K562 (cell line): ENCODE results near the gene SULT1A2. TPM values are rescaled to one million over a fixed set of nuclear protein-coding genes. Genes with fewer than 3 reads are reported as not detected.
"Not testable (repeated sequence)": the region's sequence is repeated elsewhere in the genome, so short reads cannot be mapped to it uniquely, and the experiment has no call there.

Experiments
- ATAC-seq: fragments of 200-7000 bp; cut with Tn5 transposase; 3 replicates; pipeline ENCODE4 v1.9.1; 2020; ENCODE audit warnings: moderate library complexity
- BruUV-seq: library from RNA; stranded (reverse); fragments of 400-500 nt; replicated peaks from 2 replicates; lab custom pipeline; 2021; lab: Mats Ljungman, UMichigan
- CTCF ChIA-PET: fragments of 300-600 bp; formaldehyde crosslinking; extraction: SDS; loops from one replicate; lab custom pipeline; 2021; ENCODE audit warnings: low intra/inter-chr PET ratio; lab: Yijun Ruan, JAX
- POLR2A ChIA-PET: fragments of 300-600, 350-650 bp; sonication (Branson Sonifier 250); formaldehyde crosslinking; extraction: SDS; loops from one replicate; lab custom pipeline; 2021; ENCODE audit warnings: antibody characterized with exemption, inconsistent platforms; lab: Yijun Ruan, JAX
- DNase-seq, 4 experiments: peaks; one replicate each; pipeline versions ENCODE4 v3.0.0 to v3.0.0-alpha.2; 2011 to 2018; ENCODE audit warnings: low spot score in 3 of 4, mixed read lengths in 3 of 4; ENCODE audit errors: extremely low read depth in 1 of 4
- FAIRE-seq: peaks from 2 replicates; lab custom pipeline; 2011; peaks lifted over from hg19 to GRCh38; lab: Jason Lieb, UNC
- H2AFZ ChIP-seq: 2 replicates; pipeline ENCODE4 v1.6.0; 2011; ENCODE audit warnings: low read depth, low read length, control low read depth, inconsistent platforms
- H3K27ac ChIP-seq: fragments of 200-600 bp; 3 replicates; pipeline ENCODE4 v1.8.0; 2011; ENCODE audit warnings: low read depth, mild to moderate bottlenecking, control low read depth, inconsistent platforms, low read length, moderate library complexity, mixed read lengths; ENCODE audit errors: extremely low read depth
- H3K27me3 ChIP-seq, 2 experiments: fragments of 300-600 bp in 1 of 2; 2 replicates in 1 of 2; 3 replicates in 1 of 2; pipeline versions ENCODE4 v1.6.0 to v1.8.0; 2011; ENCODE audit warnings: inconsistent platforms in 2 of 2, low read length in 2 of 2, mild to moderate bottlenecking in 1 of 2, mixed read lengths in 1 of 2, moderate library complexity in 1 of 2; ENCODE audit not compliant: control insufficient read depth in 2 of 2, insufficient read depth in 2 of 2
- H3K36me3 ChIP-seq: fragments of 300-600 bp; 3 replicates; pipeline ENCODE4 v1.8.0; 2011; ENCODE audit warnings: mild to moderate bottlenecking, low read length, inconsistent platforms; ENCODE audit not compliant: control insufficient read depth, insufficient read depth
- H3K4me1 ChIP-seq, 2 experiments: fragments of 200-600 bp in 1 of 2; replicated peaks in 1 of 2; 2 replicates in 1 of 2; 3 replicates in 1 of 2; pipeline versions ENCODE4 v1.5.1 to v1.8.0; 2011; ENCODE audit warnings: inconsistent platforms in 2 of 2, low read length in 2 of 2, mild to moderate bottlenecking in 1 of 2, mixed read lengths in 1 of 2, moderate library complexity in 1 of 2; ENCODE audit not compliant: control insufficient read depth in 2 of 2, insufficient read depth in 2 of 2
- H3K4me2 ChIP-seq: 2 replicates; pipeline ENCODE4 v1.6.1; 2011; ENCODE audit warnings: low read length, control low read depth, inconsistent platforms, mixed read lengths; ENCODE audit not compliant: insufficient read depth
- H3K4me3 ChIP-seq: fragments of 200-600 bp; sonication (generic), shearing (Covaris generic); 2 replicates; pipeline ENCODE4 v1.5.1; 2016; ENCODE audit warnings: control low read depth, inconsistent platforms
- H3K79me2 ChIP-seq: fragments of 200-600 bp; 3 replicates; pipeline ENCODE4 v1.8.0; 2011; ENCODE audit warnings: low read length, inconsistent platforms; ENCODE audit not compliant: control insufficient read depth, insufficient read depth
- H3K9ac ChIP-seq, 2 experiments: 2 replicates each; pipeline versions ENCODE4 v1.6.0 to v1.6.1; 2011; ENCODE audit warnings: low read depth in 2 of 2, low read length in 2 of 2, control low read depth in 1 of 2, inconsistent platforms in 1 of 2, mild to moderate bottlenecking in 1 of 2, mixed read lengths in 1 of 2; ENCODE audit not compliant: insufficient read depth in 1 of 2
- H3K9me1 ChIP-seq: one replicate; pipeline ENCODE4 v1.6.0; 2011; ENCODE audit warnings: inconsistent platforms, mild to moderate bottlenecking, low read length, moderate library complexity; ENCODE audit not compliant: control insufficient read depth, insufficient read depth
- H3K9me3 ChIP-seq: replicated peaks from 2 replicates; pipeline ENCODE4 v1.5.1; 2011; ENCODE audit warnings: low read depth, low read length, inconsistent platforms; ENCODE audit not compliant: control insufficient read depth, insufficient read depth
- H4K20me1 ChIP-seq: replicated peaks from 2 replicates; pipeline ENCODE4 v1.6.1; 2011; ENCODE audit warnings: low read length, inconsistent platforms, mixed read lengths; ENCODE audit not compliant: control insufficient read depth, insufficient read depth
- BCOR ChIP-seq: fragments of 450-650 bp; IDR thresholded peaks from 2 replicates; pipeline ENCODE4 v1.6.1; 2016
- BMI1 ChIP-seq: fragments of 150-350 bp; IDR thresholded peaks from 2 replicates; pipeline ENCODE4 v1.6.1; 2014; ENCODE audit warnings: low read length
- C11orf30 ChIP-seq: fragments of 450-650 bp; IDR thresholded peaks from 2 replicates; pipeline ENCODE4 v1.6.1; 2016; ENCODE audit warnings: low read depth, mild to moderate bottlenecking
- HIVEP1 ChIP-seq: fragments of 250-450 bp; sonication (Bioruptor Pico); IDR thresholded peaks from 2 replicates; pipeline ENCODE4 v1.4.0; 2020; ENCODE audit warnings: mild to moderate bottlenecking
- RBM25 ChIP-seq: fragments of 200-400 bp; formaldehyde crosslinking; IDR thresholded peaks from 2 replicates; pipeline ENCODE4 v1.6.1; 2018; ENCODE audit warnings: low read length, low read depth, moderate library complexity; ENCODE audit not compliant: severe bottlenecking
- SETDB1 ChIP-seq: IDR thresholded peaks from one replicate; pipeline ENCODE4 v1.6.1; 2012; ENCODE audit warnings: low read length, control low read depth, inconsistent platforms
- ZNF121 ChIP-seq: sonication (generic); formaldehyde crosslinking; conservative IDR thresholded peaks from 2 replicates; pipeline ENCODE4 v1.8.0; 2022; ENCODE audit warnings: missing genetic modification reagents
- ZNF3 ChIP-seq: fragments of 250-450 bp; sonication (Bioruptor Pico); IDR thresholded peaks from 2 replicates; pipeline ENCODE4 v1.5.0; 2021; ENCODE audit warnings: mild to moderate bottlenecking, moderate library complexity
- WGBS: fragments of 100-300 bp; shearing (Covaris generic); methylation state at CpG from one replicate; pipeline ENCODE4 v1.1.6; 2016; ENCODE audit warnings: low coverage, mixed read lengths; ENCODE audit not compliant: insufficient coverage; ENCODE audit errors: missing lambda C conversion rate; 5-methylcytosine and 5-hydroxymethylcytosine counted together
- in situ Hi-C: fragments of 300-500 bp; cut with MboI; formaldehyde crosslinking; loops from 4 replicates; pipeline ENCODE4 v1.15.0; 2018; ENCODE audit warnings: inconsistent platforms, mixed read lengths
- intact Hi-C: fragments of 100-400 bp; cut with micrococcal nuclease; formaldehyde crosslinking; loops from 2 replicates; pipeline ENCODE4 v1.14.2; 2022
- polyA plus RNA-seq, 8 experiments: library from polyadenylated mRNA; depleted of rRNA in 4 of 8; stranded (reverse) in 5 of 8; unstranded in 3 of 8; fragments of >200 nt; fragmentation: Nextera tagmentation in 2 of 8; fragmentation: Illumina TruSeq in 1 of 8; extraction: Ambion mirVana in 2 of 8; extraction: Trizol in 1 of 8; gene quantifications; 2 replicates each; pipeline versions ENCODE4 v1.2.1 to v1.2.3, GENCODE V29; 2011 to 2014; ENCODE audit warnings: inconsistent platforms in 1 of 8, missing spikeins in 1 of 8
- total RNA-seq, 7 experiments: library from RNA; depleted of rRNA in 6 of 7; stranded (reverse); fragments of >200 nt in 6 of 7; fragmentation: Illumina TruSeq in 2 of 7; extraction: Trizol in 2 of 7; gene quantifications; 2 replicates each; pipeline versions ENCODE4 v1.2.1 to v1.2.3, GENCODE V29; 2011 to 2021; ENCODE audit warnings: low replicate concordance in 1 of 7

The SULT1A2 gene
- total and polyA plus RNA-seq, 9 of the 15 experiments (the other 6 are each of a cell fraction or from before 2014, with no cell fraction given) = 0.73 to 3.2 (median 1.7) TPM

DNA sequence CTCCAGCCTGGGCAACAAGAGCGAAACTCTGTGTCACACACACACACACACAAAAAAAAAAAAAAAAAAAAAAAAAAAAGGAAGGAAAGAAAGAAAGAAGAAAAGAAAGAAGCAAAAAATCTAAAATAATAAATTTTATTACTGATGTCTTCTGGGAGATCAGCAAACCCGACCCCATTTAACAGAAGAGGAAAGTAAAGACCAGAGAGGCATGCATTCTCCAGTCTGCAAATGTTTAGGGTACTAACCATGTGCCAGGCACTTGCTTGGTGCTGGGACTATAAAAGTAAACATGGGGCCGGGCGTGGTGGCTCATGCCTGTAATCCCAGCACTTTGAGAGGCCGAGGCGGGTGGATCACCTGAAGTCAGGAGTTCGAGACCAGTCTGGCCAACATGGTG, 50.9 kb downstream of the SULT1A2 start:
- H2AFZ ChIP-seq, H4K20me1 ChIP-seq, FAIRE-seq, BruUV-seq, H3K9ac ChIP-seq, H3K27ac ChIP-seq, H3K9me1 ChIP-seq, H3K9me3 ChIP-seq, DNase-seq, POLR2A ChIA-PET, ATAC-seq, intact Hi-C loops, H3K4me3 ChIP-seq, H3K4me2 ChIP-seq, CTCF ChIA-PET, H3K4me1 ChIP-seq, H3K36me3 ChIP-seq, H3K79me2 ChIP-seq: not testable (repeated sequence)
- TF ChIP-seq RBM25 (peak; percentile 25), ZNF3 (CRISPR knock-in tag) (peak; percentile 84), BCOR (peak; percentile 21; the same call in 1 of the 2 replicates)
- in situ Hi-C loops = loop anchor here (25.0 kb wide), 2 partner anchors 166 to 941 kb away; partner anchors contain the start of gene EIF3C
- H3K27me3 ChIP-seq = peaks cover 0 to 21% of the 10 kb centered on the region in 2 experiments; a peak in 4 of 5 replicates
- 10% methylated on average over 6 of the region's 7 CpGs for WGBS

DNA sequence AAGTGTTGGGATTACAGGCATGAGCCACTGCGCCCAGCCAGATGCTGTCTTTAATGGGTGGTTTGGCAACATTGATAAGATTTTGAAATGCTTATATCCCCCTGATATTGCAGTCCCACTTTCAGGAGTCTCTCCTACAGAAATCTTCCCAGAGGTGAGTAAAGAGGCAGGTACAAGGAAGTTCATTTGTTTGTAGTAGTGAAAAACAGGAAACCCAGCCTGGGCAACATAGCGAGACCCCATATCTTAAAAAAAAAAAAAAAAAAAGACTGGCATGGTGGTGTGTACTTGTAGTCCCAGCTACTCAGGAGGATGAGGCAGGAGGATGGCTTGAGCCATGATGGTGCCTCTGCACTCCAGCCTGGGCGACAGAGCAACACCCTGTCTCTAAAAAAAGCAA, 51.9 kb downstream of the SULT1A2 start:
- BruUV-seq = no TSS peak
- H3K79me2 ChIP-seq = no peaks in the 10 kb centered on the region
- DNase-seq (no peak), FAIRE-seq (no peak), ATAC-seq (no peak)
- H2AFZ ChIP-seq = no peak overlapping the region
- peaks cover 0 to 6% of the 10 kb centered on the region in 2 experiments; a peak in 2 of 5 replicates for H3K4me1 ChIP-seq
- H3K4me2 ChIP-seq = no peak overlapping the region
- H4K20me1 ChIP-seq = no peaks in the 10 kb centered on the region
- H3K9ac ChIP-seq = no peak overlapping the region
- H3K4me3 ChIP-seq = no peak overlapping the region
- in situ Hi-C loops (loop anchor here (25.0 kb wide), 2 partner anchors 167 to 942 kb away; partner anchors contain the start of gene EIF3C), intact Hi-C loops (no loop called here)
- no peak overlapping the region for H3K27ac ChIP-seq
- TF ChIP-seq C11orf30 = no peak
- TF ChIP-seq ZNF121 (CRISPR knock-in tag) = peak; percentile 88
- no peak for TF ChIP-seq HIVEP1
- no peak for TF ChIP-seq SETDB1
- TF ChIP-seq BMI1 = no peak
- TF ChIP-seq RBM25 = no peak
- H3K27me3 ChIP-seq = peaks cover 0 to 21% of the 10 kb centered on the region in 2 experiments; a peak in 4 of 5 replicates
- WGBS = 6% methylated on average over 3 of the region's 3 CpGs
- H3K9me1 ChIP-seq = no peaks in the 10 kb centered on the region
- no peaks in the 10 kb centered on the region for H3K36me3 ChIP-seq
- CTCF ChIA-PET = no interaction called here
- POLR2A ChIA-PET = no interaction called here
- H3K9me3 ChIP-seq = no peaks in the 10 kb centered on the region
